Ovary (tissue), 9 donors: ENCODE measurements around the gene VWA3B. TPM values are rescaled to one million over a fixed set of nuclear protein-coding genes. Genes with fewer than 3 reads are reported as not detected.

Source experiments
- DNase-seq, 5 donors: peaks; one replicate each; pipeline ENCODE4 v3.0.0-alpha.2; 2019 to 2020
- H3K27ac ChIP-seq, 2 donors: fragments of 200-600 bp; one replicate each; pipeline versions ENCODE4 v1.5.1 to v1.8.0; 2019 to 2022
- H3K27me3 ChIP-seq: fragments of 200-600 bp; one replicate; pipeline ENCODE4 v1.8.0; 2022
- H3K36me3 ChIP-seq: fragments of 200-600 bp; sonication (generic); one replicate; pipeline ENCODE4 v1.5.1; 2019
- H3K4me1 ChIP-seq: one replicate; pipeline ENCODE4 v1.8.1; 2013; ENCODE audit warnings: mild to moderate bottlenecking, moderate library complexity; ENCODE audit not compliant: insufficient read depth
- H3K4me3 ChIP-seq: fragments of 200-600 bp; sonication (generic); one replicate; pipeline ENCODE4 v1.5.1; 2017
- H3K9me3 ChIP-seq, 2 donors: fragments of 200-600 bp in 1 of 2; sonication (generic) in 1 of 2; one replicate each; pipeline versions ENCODE4 v1.5.1 to v1.8.1; 2013 to 2019; ENCODE audit warnings: mild to moderate bottlenecking in 1 of 2, moderate library complexity in 1 of 2
- CTCF ChIP-seq, 3 donors: fragments of 450-650 bp in 2 of 3; fragments of 200-600 bp in 1 of 3; IDR thresholded peaks; one replicate each; pipeline versions ENCODE4 v1.5.1 to v1.8.0; 2016 to 2022; ENCODE audit warnings: antibody characterized with exemption in 3 of 3, mild to moderate bottlenecking in 1 of 3
- EP300 ChIP-seq: sonication (generic); formaldehyde crosslinking; IDR thresholded peaks from one replicate; pipeline ENCODE4 v1.6.1; 2017; ENCODE audit warnings: antibody characterized with exemption
- POLR2A ChIP-seq: fragments of 450-650 bp; IDR thresholded peaks from one replicate; pipeline ENCODE4 v1.6.1; 2017; ENCODE audit warnings: antibody characterized with exemption, mild to moderate bottlenecking, moderate library complexity
- WGBS, 3 donors: extraction: QIAGEN DNeasy Blood & Tissue Kit in 1 of 3; methylation state at CpG; one replicate each; pipeline versions ENCODE4 v1.1.5 to v1.1.7; 2013 to 2017; 5-methylcytosine and 5-hydroxymethylcytosine counted together
- intact Hi-C, 4 donors: fragments of 100-400 bp; cut with DNase I; formaldehyde crosslinking; loops; one replicate each; pipeline versions ENCODE4 v1.11.0 to v1.15.1; 2022 to 2023
- polyA plus RNA-seq, 2 donors: library from polyadenylated mRNA; stranded (reverse); fragments of 200-250 nt in 1 of 2; fragments of 350-450 nt in 1 of 2; fragmentation: Illumina TruSeq in 1 of 2; extraction: RNeasy Lipid Tissue Mini Kit (QIAGEN cat#74804) in 1 of 2; gene quantifications; one replicate each; pipeline ENCODE4 v1.2.3, GENCODE V29; 2013 to 2014
- total RNA-seq, 7 donors: library from RNA; depleted of rRNA in 2 of 7; stranded (reverse); fragments of >200 nt in 2 of 7; fragmentation: NEBNext Ultra II Directional in 3 of 7; extraction: Animal tissue kit (Norgen Biotek cat#: 25700) in 3 of 7; gene quantifications; one replicate each; pipeline versions ENCODE4 v1.1.0 to v1.2.4, GENCODE V29; 2016 to 2023
- donor health status: DM: no; HTN: no; CAD: no; lungs with moderate emphysema.
- donor health status: DM: no; HTN: no; CAD: no.
- donor health status: Bipolar disorder and iron deficiency.
- donor health status: DM: yes; HTN: yes; CAD: no.
- donor health status: DM: no; HTN: no; CAD: no.
- donor health status: DM: yes; HTN: yes; CAD: no.

Gene VWA3B
- total and polyA plus RNA-seq, 9 donors: 0.56 to 15.7 (median 1.1) TPM

- no peak for TF ChIP-seq CTCF (IDR thresholded peaks at IDR 0.05)
- TF ChIP-seq EP300: no peak
- TF ChIP-seq POLR2A: no peak
- WGBS, 3 donors: 53 to 64% (median 63%) methylated on average over 11 of the region's 11 CpGs
- no peak for DNase-seq
- Histone ChIP-seq H3K36me3 (no peaks in the 10 kb centered on the region), H3K27me3 (no peaks in the 10 kb centered on the region), H3K27ac (no peak overlapping the region), H3K9me3 (no peaks in the 10 kb centered on the region), H3K4me1 (no peaks in the 10 kb centered on the region), H3K4me3 (no peak overlapping the region)
- intact Hi-C loops: no loop called here
Measured at GRCh38 chr2:98070081-98070480, 16.9 kb upstream of the VWA3B start.

GRCh38 chr2:98072442-98072841 is 14.5 kb upstream of the VWA3B start:
- TF ChIP-seq POLR2A (no peak), CTCF (IDR thresholded peaks at IDR 0.05) (no peak), EP300 (no peak)
- WGBS, 3 donors: 78 to 84% (median 80%) methylated on average over 7 of the region's 7 CpGs

GRCh38 chr2:98078701-98079100 is 8.3 kb upstream of the VWA3B start:
- WGBS, 3 donors: 90 to 91% (median 91%) methylated on average over 2 of the region's 2 CpGs

More at GRCh38 chr2:98072442-98072841, 14.5 kb upstream of the VWA3B start:
- Histone ChIP-seq H3K36me3 (no peaks in the 10 kb centered on the region), H3K27me3 (no peaks in the 10 kb centered on the region), H3K4me1 (no peaks in the 10 kb centered on the region), H3K27ac (no peak overlapping the region), H3K9me3 (no peaks in the 10 kb centered on the region), H3K4me3 (no peak overlapping the region)
- no peak for DNase-seq
- intact Hi-C loops: no loop called here

GRCh38 chr2:98084151-98084868 is 2.7 kb upstream of the VWA3B start:
- Histone ChIP-seq H3K27ac (no peak overlapping the region), H3K9me3 (no peaks in the 10 kb centered on the region), H3K4me3 (no peak overlapping the region), H3K27me3 (no peaks in the 10 kb centered on the region), H3K4me1 (peaks cover 8% of the 10 kb centered on the region), H3K36me3 (no peaks in the 10 kb centered on the region)
- DNase-seq: no peak
- intact Hi-C loops: no loop called here
- TF ChIP-seq CTCF (IDR thresholded peaks at IDR 0.05) (no peak), POLR2A (no peak), EP300 (no peak)
- WGBS, 3 donors: 64 to 74% (median 67%) methylated on average over 5 of the region's 5 CpGs

More at GRCh38 chr2:98078701-98079100, 8.3 kb upstream of the VWA3B start:
- Histone ChIP-seq H3K27ac (no peak overlapping the region), H3K36me3 (no peaks in the 10 kb centered on the region), H3K9me3 (no peaks in the 10 kb centered on the region), H3K4me1 (no peaks in the 10 kb centered on the region), H3K4me3 (no peak overlapping the region), H3K27me3 (no peaks in the 10 kb centered on the region)
- intact Hi-C loops: no loop called here
- TF ChIP-seq POLR2A (no peak), CTCF (IDR thresholded peaks at IDR 0.05) (no peak), EP300 (no peak)
- DNase-seq: no peak
